HG02885 (cell line): Measurements from ENCODE around the gene ARL2.

Experiments used
- ATAC-seq: cut with Tn5 transposase; IDR thresholded peaks from one replicate; pipeline ENCODE4 v1.9.1; 2021; ENCODE audit warnings: mild to moderate bottlenecking; ENCODE audit not compliant: unreplicated experiment, poor library complexity

ARL2 gene

GRCh38 chr11:65067446-65067845 lies 53.5 kb downstream of the ARL2 start:
- no peak for ATAC-seq

- ATAC-seq = no peak
Observed at GRCh38 chr11:65069217-65069616, 55.3 kb downstream of the ARL2 start.
